PC-3 (cell line): ENCODE measurements around the gene PSMA7. TPM values are rescaled to one million over a fixed set of nuclear protein-coding genes. Genes with fewer than 3 reads are reported as not detected.

Source experiments
- ATAC-seq: fragments of 200-7000 bp; cut with Tn5 transposase; 2 replicates; pipeline ENCODE4 v1.9.1; 2020; ENCODE audit warnings: mild to moderate bottlenecking, moderate library complexity
- BruUV-seq: library from RNA; stranded (reverse); fragments of 400-500 nt; replicated peaks from 2 replicates; lab custom pipeline; 2021; lab: Mats Ljungman, UMichigan
- CTCF ChIA-PET: fragments of 300-600 bp; sonication (Branson Sonifier 250); formaldehyde crosslinking; loops from one replicate; lab custom pipeline; 2022; ENCODE audit warnings: antibody characterized with exemption; lab: Charles Lee
- POLR2A ChIA-PET: fragments of 300-600 bp; sonication (Branson Sonifier 250); formaldehyde crosslinking; loops from one replicate; lab custom pipeline; 2022; ENCODE audit warnings: antibody characterized with exemption; ENCODE audit not compliant: unreplicated experiment; lab: Charles Lee
- DNase-seq: peaks from one replicate; pipeline ENCODE4 v3.0.0-alpha.2; 2015
- H2AFZ ChIP-seq: fragments of 300-600 bp; sonication (generic); 2 replicates; pipeline ENCODE4 v1.6.0; 2016; ENCODE audit warnings: antibody characterized with exemption, low read length
- H3F3A ChIP-seq: fragments of 300-600 bp; sonication (generic); one replicate; pipeline ENCODE4 v1.6.0; 2017; ENCODE audit warnings: antibody characterized with exemption, low read length, control low read depth, mild to moderate bottlenecking; ENCODE audit not compliant: unreplicated experiment
- H3K27ac ChIP-seq: fragments of 300-600 bp; sonication (generic); 2 replicates; pipeline ENCODE4 v1.5.1; 2016; ENCODE audit warnings: mild to moderate bottlenecking, low read length
- H3K27me3 ChIP-seq: fragments of 300-600 bp; sonication (generic); 2 replicates; pipeline ENCODE4 v1.6.1; 2016; ENCODE audit warnings: low read length, mixed read lengths
- H3K36me3 ChIP-seq: fragments of 300-600 bp; sonication (generic); 2 replicates; pipeline ENCODE4 v1.6.1; 2016; ENCODE audit warnings: low read depth, mixed run types, low read length, mixed read lengths
- H3K4me1 ChIP-seq: fragments of 300-600 bp; sonication (generic); 2 replicates; pipeline ENCODE4 v1.5.1; 2016; ENCODE audit warnings: low read length; ENCODE audit not compliant: insufficient read depth
- H3K4me2 ChIP-seq: fragments of 300-600 bp; sonication (generic); 2 replicates; pipeline ENCODE4 v1.6.0; 2016; ENCODE audit warnings: low read length
- H3K4me3 ChIP-seq: fragments of 300-600 bp; sonication (generic); 2 replicates; pipeline ENCODE4 v1.5.1; 2016; ENCODE audit warnings: mild to moderate bottlenecking, low read length, mixed read lengths
- H3K79me2 ChIP-seq: fragments of 300-600 bp; sonication (generic); 2 replicates; pipeline ENCODE4 v1.6.1; 2017; ENCODE audit warnings: low read length, mixed read lengths
- H3K9ac ChIP-seq: fragments of 300-600 bp; sonication (generic); 2 replicates; pipeline ENCODE4 v1.6.0; 2016; ENCODE audit warnings: mild to moderate bottlenecking, low read length
- H3K9me2 ChIP-seq: fragments of 300-600 bp; sonication (generic); replicated peaks from 2 replicates; pipeline ENCODE4 v1.6.1; 2016; ENCODE audit warnings: mixed run types, low read length, mixed read lengths
- H3K9me3 ChIP-seq: fragments of 300-600 bp; sonication (generic); 2 replicates; pipeline ENCODE4 v1.6.1; 2016; ENCODE audit warnings: low read length, mixed read lengths
- H4K20me1 ChIP-seq: fragments of 300-600 bp; sonication (generic); 2 replicates; pipeline ENCODE4 v1.6.1; 2016; ENCODE audit warnings: low read length, mixed read lengths
- CTCF ChIP-seq: fragments of 300-600 bp; sonication (generic); conservative IDR thresholded peaks from 2 replicates; pipeline ENCODE4 v1.5.1; 2017; ENCODE audit warnings: antibody characterized with exemption, low read depth, mild to moderate bottlenecking, low read length
- EZH2 ChIP-seq: fragments of 300-600 bp; sonication (generic); IDR thresholded peaks from one replicate; pipeline ENCODE4 v1.6.1; 2017; ENCODE audit warnings: antibody characterized with exemption, mild to moderate bottlenecking, low read length; ENCODE audit not compliant: unreplicated experiment
- EZH2phosphoT487 ChIP-seq: fragments of 300-600 bp; sonication (generic); IDR thresholded peaks from 2 replicates; pipeline ENCODE4 v1.6.1; 2018; ENCODE audit warnings: mild to moderate bottlenecking, antibody characterized with exemption, low read length, borderline replicate concordance
- intact Hi-C: fragments of 100-400 bp; cut with micrococcal nuclease; formaldehyde crosslinking; loops from 2 replicates; pipeline ENCODE4 v1.9.0; 2023
- total RNA-seq: library from RNA; depleted of rRNA; stranded (reverse); fragments of >200 nt; gene quantifications from 2 replicates; pipeline ENCODE4 v1.2.3, GENCODE V29; 2014

Gene PSMA7
- total RNA-seq, 1 experiment from 2014 or later, result 751 TPM

GRCh38 chr20:62174870-62175624 lies 31.9 kb upstream of the PSMA7 start:
- TF ChIP-seq EZH2phosphoT487, result no peak
- no peak for TF ChIP-seq CTCF
- TF ChIP-seq EZH2, result no peak
- Histone ChIP-seq H3F3A (peaks cover 3% of the 10 kb centered on the region), H3K36me3 (peaks cover 3% of the 10 kb centered on the region; the same call in 1 of the 2 replicates), H3K9ac (no peak overlapping the region), H3K4me2 (no peak overlapping the region), H3K4me1 (no peaks in the 10 kb centered on the region), H4K20me1 (no peaks in the 10 kb centered on the region), H2AFZ (no peak overlapping the region), H3K4me3 (no peak overlapping the region), H3K27me3 (no peaks in the 10 kb centered on the region), H3K27ac (no peak overlapping the region), H3K9me2 (no peaks in the 10 kb centered on the region), H3K79me2 (no peaks in the 10 kb centered on the region), H3K9me3 (no peaks in the 10 kb centered on the region)
- BruUV-seq, result no TSS peak
- ChIA-PET POLR2A (no interaction called here), CTCF (no interaction called here)
- no peak for DNase-seq
- no peak for ATAC-seq
- intact Hi-C loops, result no loop called here

- H3K36me3 ChIP-seq, result peaks cover 2% of the 10 kb centered on the region; the same call in 1 of the 2 replicates
- no peak overlapping the region for H3K9ac ChIP-seq
- no peaks in the 10 kb centered on the region for H3K4me1 ChIP-seq
- intact Hi-C loops, result no loop called here
- BruUV-seq, result no TSS peak
- no peak overlapping the region for H3K4me2 ChIP-seq
- ChIA-PET CTCF (no interaction called here), POLR2A (no interaction called here)
- no peak for DNase-seq
- H3K9me3 ChIP-seq, result no peaks in the 10 kb centered on the region
- TF ChIP-seq EZH2phosphoT487 (no peak), CTCF (no peak), EZH2 (no peak)
- no peaks in the 10 kb centered on the region for H3K9me2 ChIP-seq
- H3K4me3 ChIP-seq, result no peak overlapping the region
- no peak overlapping the region for H3K27ac ChIP-seq
- no peak for ATAC-seq
- H2AFZ ChIP-seq, result no peak overlapping the region
- no peaks in the 10 kb centered on the region for H3K79me2 ChIP-seq
- H4K20me1 ChIP-seq, result no peaks in the 10 kb centered on the region
- no peaks in the 10 kb centered on the region for H3K27me3 ChIP-seq
- H3F3A ChIP-seq, result no peaks in the 10 kb centered on the region
Observed at GRCh38 chr20:62174021-62174804, 31.0 kb upstream of the PSMA7 start.
